Tongue (tissue), 2 donors: ENCODE measurements around the gene ATG16L2. TPM values are rescaled to one million over a fixed set of nuclear protein-coding genes. Genes with fewer than 3 reads are reported as not detected.
"Not testable (repeated sequence)": the region's sequence is repeated elsewhere in the genome, so short reads cannot be mapped to it uniquely, and the experiment has no call there.

Source experiments
- DNase-seq: peaks from one replicate; pipeline ENCODE4 v3.0.0-alpha.2; 2015
- total RNA-seq: library from RNA; depleted of rRNA; stranded (reverse); fragments of >200 nt; gene quantifications from one replicate; pipeline ENCODE4 v1.2.3, GENCODE V29; 2014

The ATG16L2 gene
- total RNA-seq, 1 donor from 2014 or later: 34.5 TPM

DNA sequence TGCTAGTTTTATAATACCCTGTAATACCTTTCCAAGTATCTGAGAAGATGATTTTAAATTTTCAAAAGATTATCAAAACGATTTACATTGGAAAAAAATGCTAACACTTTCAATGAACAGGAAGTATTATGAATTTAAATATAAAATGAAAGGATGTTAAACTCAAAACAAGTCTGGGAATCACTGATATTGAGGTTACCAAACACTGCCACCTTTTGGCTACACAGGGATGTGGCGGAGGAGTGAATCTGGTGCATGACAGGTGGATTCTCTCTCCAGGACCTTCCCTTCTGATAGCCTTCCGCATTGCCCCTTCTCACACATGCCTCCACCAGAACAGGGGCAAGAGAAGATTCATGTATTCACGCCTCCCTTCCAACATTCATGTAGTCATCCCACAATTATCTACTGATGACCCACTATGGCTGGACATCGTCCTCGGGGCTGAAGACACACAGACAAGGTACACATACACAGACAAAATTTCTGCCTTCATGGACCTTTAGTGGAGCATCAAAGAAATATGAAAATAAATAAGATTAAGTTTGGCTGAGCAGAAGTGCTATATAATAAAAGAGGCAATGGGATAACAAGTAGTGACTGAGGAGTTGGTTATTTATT, 34.7 kb downstream of the ATG16L2 start:
- peak; percentile 55 for DNase-seq

DNA sequence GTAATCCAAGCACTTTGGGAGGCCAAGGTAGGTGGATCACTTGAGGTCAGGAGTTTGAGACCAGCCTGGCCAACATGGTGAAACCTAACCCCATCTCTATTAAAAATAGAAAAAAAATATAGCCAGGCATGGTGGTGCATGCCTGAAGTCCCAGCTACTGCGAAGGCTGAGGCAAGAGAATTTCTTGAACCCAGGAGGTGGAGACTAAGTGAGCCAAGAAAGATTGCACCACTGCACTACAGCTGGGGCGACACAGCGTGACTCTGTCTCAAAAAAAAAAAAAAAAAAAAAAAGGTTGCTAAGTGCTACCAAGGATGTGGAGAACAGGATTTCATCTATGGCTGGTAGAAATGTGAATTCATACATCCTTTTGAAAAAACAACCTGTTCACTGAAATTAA, 36.6 kb downstream of the ATG16L2 start:
- no peak for DNase-seq

GRCh38 chr11:72851726-72852125, 37.5 kb downstream of the ATG16L2 start:
- no peak for DNase-seq

- no peak for DNase-seq
These were observed 41.9 kb downstream of the ATG16L2 start for GRCh38 chr11:72856065-72856464.

GRCh38 chr11:72856551-72857345, 42.5 kb downstream of the ATG16L2 start:
- DNase-seq: peak; percentile 42

DNA sequence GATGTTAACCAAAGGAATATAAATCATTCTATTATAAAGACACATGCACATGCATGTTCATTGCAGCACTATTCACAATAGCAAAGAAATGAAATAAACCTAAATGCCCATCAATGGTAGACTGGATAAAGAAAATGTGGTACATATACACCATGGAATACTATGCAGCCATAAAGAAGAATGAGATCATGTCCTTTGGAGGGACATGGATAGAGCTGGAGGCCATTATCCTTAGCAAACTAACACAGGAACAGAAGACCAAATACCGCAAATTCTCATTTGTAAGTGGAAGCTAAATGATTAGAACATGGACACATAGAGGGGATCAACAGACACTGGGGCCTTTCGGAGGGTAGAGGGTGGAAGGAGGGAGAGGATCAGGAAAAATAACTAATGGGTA, 44.1 kb downstream of the ATG16L2 start:
- DNase-seq: not testable (repeated sequence)

DNA sequence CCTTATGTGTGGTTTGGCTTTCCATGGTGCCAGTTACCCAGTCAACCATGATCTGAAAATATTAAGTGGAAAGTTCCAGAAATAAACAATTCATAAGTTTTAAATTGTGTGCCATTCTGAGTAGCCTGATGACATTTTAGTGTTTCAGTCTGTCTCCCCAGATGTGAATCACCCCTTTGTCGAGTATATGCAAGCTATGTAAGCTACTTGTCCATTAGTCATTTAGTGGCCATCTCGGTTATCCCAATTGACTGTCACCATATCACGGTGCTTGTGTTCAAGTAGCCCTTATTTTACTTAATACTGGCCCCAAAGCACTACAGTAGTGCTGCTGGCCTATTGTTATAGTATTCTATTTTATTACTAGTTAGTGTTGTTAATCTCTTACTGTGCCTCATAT, 44.9 kb downstream of the ATG16L2 start:
- DNase-seq: no peak

DNA sequence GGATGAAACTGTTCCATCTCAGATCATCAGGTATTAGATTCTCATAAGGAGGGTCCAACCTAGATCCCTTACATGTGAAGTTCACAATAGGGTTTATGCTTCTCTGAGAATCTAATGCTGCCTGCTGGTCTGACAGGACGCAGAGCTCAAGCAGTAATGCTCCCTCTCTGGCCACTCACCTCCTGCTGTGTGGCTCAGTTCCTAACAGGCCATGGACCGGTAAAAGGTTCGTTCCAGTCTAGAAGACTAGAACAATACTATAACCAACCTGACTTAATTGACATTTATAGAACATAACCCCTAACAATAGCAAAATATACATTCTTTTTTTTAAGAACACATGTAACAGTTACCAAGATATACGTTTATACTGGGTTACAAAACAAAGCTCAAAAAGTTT, 45.8 kb downstream of the ATG16L2 start:
- DNase-seq: no peak

DNA sequence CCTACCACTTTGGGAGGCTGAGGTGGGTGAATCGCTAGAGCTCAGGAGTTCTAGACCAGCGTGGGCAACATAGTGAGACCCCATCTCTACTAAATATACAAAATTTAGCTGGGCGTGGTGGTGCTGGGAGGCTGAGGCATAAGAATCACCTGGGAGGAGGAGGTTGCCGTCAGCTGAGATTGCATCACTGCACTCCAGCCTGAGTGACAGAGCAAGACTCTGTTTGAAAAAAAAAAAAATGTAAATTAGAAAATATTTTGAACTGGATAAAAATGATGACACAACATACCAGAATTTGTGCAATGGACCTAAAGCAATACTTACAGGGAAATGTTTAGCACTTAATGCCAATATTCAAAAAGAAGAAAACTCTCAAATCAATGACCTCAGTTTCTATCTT, 46.4 kb downstream of the ATG16L2 start:
- no peak for DNase-seq

GRCh38 chr11:72863091-72863490, 48.9 kb downstream of the ATG16L2 start:
- DNase-seq: no peak

DNA sequence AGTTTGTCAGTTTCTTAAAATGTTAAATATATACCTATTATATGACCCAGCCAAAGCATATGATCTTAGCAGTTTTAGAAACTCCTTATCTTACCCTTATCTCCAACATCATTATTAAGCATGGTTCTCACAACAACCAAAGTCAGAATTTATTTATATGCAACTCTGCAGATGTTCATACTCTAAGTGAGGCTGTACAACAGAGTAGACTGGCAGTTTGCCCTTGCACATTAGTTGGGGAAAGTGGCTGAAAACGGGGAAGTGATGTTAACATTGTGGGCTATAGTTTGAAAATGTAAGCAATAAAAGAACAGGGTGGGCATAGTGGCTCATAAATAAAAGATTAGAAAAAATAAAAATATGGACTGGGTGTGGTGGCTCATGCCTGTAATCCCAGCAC, 49.7 kb downstream of the ATG16L2 start:
- DNase-seq: no peak

GRCh38 chr11:72864702-72865655, 50.8 kb downstream of the ATG16L2 start:
- peak; percentile 75 for DNase-seq

- DNase-seq: no peak
These were observed 53.8 kb downstream of the ATG16L2 start for GRCh38 chr11:72867970-72868369.

- DNase-seq: no peak
These were observed 55.6 kb downstream of the ATG16L2 start for GRCh38 chr11:72869831-72870230.

DNA sequence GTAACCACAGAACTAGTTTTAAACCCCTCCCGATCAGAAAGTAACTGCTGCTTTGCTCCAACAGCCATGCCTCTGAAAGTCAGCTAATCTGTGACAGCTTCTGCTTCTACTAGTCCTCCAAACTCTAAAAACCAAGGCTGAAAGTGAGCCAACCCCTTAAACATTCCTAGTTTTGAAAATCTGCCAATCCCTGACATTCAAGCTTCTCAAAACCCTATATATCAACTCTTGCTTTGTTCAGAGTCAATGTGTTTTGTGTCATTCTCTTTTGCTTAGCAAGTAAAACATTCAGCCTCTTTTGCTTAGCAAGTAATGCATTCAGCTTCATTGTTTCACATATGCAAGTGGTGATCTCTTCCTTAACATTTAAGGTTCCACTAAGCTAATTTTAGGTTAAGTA, 56.9 kb downstream of the ATG16L2 start:
- peak; percentile 48 for DNase-seq

- no peak for DNase-seq
These were observed 57.8 kb downstream of the ATG16L2 start for GRCh38 chr11:72872012-72872411.

GRCh38 chr11:72875736-72876135, 61.5 kb downstream of the ATG16L2 start:
- no peak for DNase-seq

DNA sequence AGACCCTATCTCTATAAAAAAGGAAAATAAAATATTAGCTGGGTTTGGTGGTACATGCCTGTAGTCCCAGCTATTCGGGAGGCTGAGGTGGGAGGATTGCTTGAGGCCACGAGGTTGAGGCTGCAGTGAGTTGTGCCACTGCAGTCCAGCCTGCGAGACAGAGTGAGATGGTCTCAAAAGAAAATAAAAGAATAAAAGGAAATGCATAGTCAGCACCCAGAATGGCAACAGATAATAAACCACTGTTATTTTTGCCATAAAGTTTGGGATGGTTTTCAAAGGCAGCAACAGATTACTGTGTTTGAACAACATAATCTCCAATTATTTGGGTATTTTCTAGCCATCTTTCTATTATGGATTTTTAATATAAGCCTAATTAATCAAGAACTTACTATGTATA, 61.9 kb downstream of the ATG16L2 start:
- DNase-seq: no peak
